Measurements from ENCODE around the gene DDX54.
A peak's percentile ranks its signal among the peaks of the same experiment; 100 is the strongest.

DDX54 gene

GRCh38 chr12:113185180-113186032, at the start of gene DDX54, which contains the start of gene RITA1:
Gene DDX54 (minus strand): TSS chr12:113185478. CDS start chr12:113185451, 27 bp downstream.
Gene RITA1 (plus strand): TSS chr12:113185721. CDS start chr12:113186747, 1,026 bp downstream.
- peak; percentile 52 to 68 for DNase-seq (ENCODE audit: low read depth in 2 of 2)

- DNase-seq (ENCODE audit: low read depth in 2 of 2): no peak
Observed at GRCh38 chr12:113234483-113234882, 49.2 kb upstream of the DDX54 start.

- no peak for DNase-seq (ENCODE audit: low read depth in 2 of 2)
Observed at GRCh38 chr12:113233967-113234366, 48.7 kb upstream of the DDX54 start.

- DNase-seq (ENCODE audit: low read depth in 2 of 2): peak; percentile 23 to 31
Observed at GRCh38 chr12:113232840-113233585, 47.7 kb upstream of the DDX54 start.

GRCh38 chr12:113232089-113232839, 47.0 kb upstream of the DDX54 start:
- DNase-seq (ENCODE audit: low read depth in 2 of 2): no peak

- no peak for DNase-seq (ENCODE audit: low read depth in 2 of 2)
Observed at GRCh38 chr12:113231235-113232088, 46.2 kb upstream of the DDX54 start.

GRCh38 chr12:113230315-113231234, 45.3 kb upstream of the DDX54 start:
- no peak for DNase-seq (ENCODE audit: low read depth in 2 of 2)

GRCh38 chr12:113228394-113229028, 43.2 kb upstream of the DDX54 start:
- DNase-seq (ENCODE audit: low read depth in 2 of 2): no peak

- no peak for DNase-seq (ENCODE audit: low read depth in 2 of 2)
Observed at GRCh38 chr12:113227686-113228391, 42.6 kb upstream of the DDX54 start.

- DNase-seq (ENCODE audit: low read depth in 2 of 2): no peak
Observed at GRCh38 chr12:113226696-113227568, 41.7 kb upstream of the DDX54 start.

- DNase-seq (ENCODE audit: low read depth in 2 of 2): no peak
Observed at GRCh38 chr12:113224955-113225354, 39.7 kb upstream of the DDX54 start.

- DNase-seq (ENCODE audit: low read depth in 2 of 2): no peak
Observed at GRCh38 chr12:113222730-113223531, 37.7 kb upstream of the DDX54 start.

- DNase-seq (ENCODE audit: low read depth in 2 of 2): no peak
Observed at GRCh38 chr12:113221997-113222729, 36.9 kb upstream of the DDX54 start.

GRCh38 chr12:113221181-113221996, 36.1 kb upstream of the DDX54 start, which contains the start of gene TPCN1:
Gene TPCN1 (plus strand): TSS chr12:113221464. CDS start chr12:113226853, 5,389 bp downstream.
- peak; percentile 96 to 98 for DNase-seq (ENCODE audit: low read depth in 2 of 2)

GRCh38 chr12:113220593-113221180, 35.4 kb upstream of the DDX54 start:
- no peak for DNase-seq (ENCODE audit: low read depth in 2 of 2)
